Large intestine (tissue), 3 donors: ENCODE results near the gene ADAMTS5. TPM values are rescaled to one million over a fixed set of nuclear protein-coding genes. Genes with fewer than 3 reads are reported as not detected.

Experiments
- DNase-seq, 2 donors: peaks; one replicate each; pipeline versions ENCODE4 v3.0.0 to v3.0.0-alpha.2; 2013
- H3K27ac ChIP-seq: one replicate; pipeline ENCODE4 v1.5.1; 2013; ENCODE audit warnings: low read length
- H3K27me3 ChIP-seq: 2 replicates; pipeline ENCODE4 v1.6.1; 2013; ENCODE audit warnings: low read length; ENCODE audit not compliant: control insufficient read depth, insufficient read depth
- H3K36me3 ChIP-seq: 2 replicates; pipeline ENCODE4 v1.6.1; 2013; ENCODE audit warnings: low read length; ENCODE audit not compliant: control insufficient read depth, insufficient read depth
- H3K4me1 ChIP-seq: one replicate; pipeline ENCODE4 v1.6.1; 2013; ENCODE audit warnings: low read length; ENCODE audit not compliant: control insufficient read depth, insufficient read depth
- H3K4me3 ChIP-seq: one replicate; pipeline ENCODE4 v1.5.1; 2013; ENCODE audit warnings: low read length
- H3K9me3 ChIP-seq: one replicate; pipeline ENCODE4 v1.6.1; 2013; ENCODE audit warnings: mild to moderate bottlenecking, low read depth, low read length, moderate library complexity; ENCODE audit not compliant: control insufficient read depth
- WGBS: methylation state at CpG from one replicate; pipeline ENCODE4 v1.1.5; 2013; ENCODE audit warnings: low lambda C conversion rate; ENCODE audit not compliant: insufficient coverage; 5-methylcytosine and 5-hydroxymethylcytosine counted together
- polyA plus RNA-seq: library from polyadenylated mRNA; unstranded; fragments of 120-200 nt; gene quantifications from one replicate; pipeline ENCODE4 v1.2.1, GENCODE V29; 2013

ADAMTS5 gene
- polyA plus RNA-seq, 1 donor, result 7.8 TPM

GRCh38 chr21:26965907-26966581 lies 844 bp downstream of the ADAMTS5 start:
- H3K36me3 ChIP-seq, result no peaks in the 10 kb centered on the region
- DNase-seq, result peak in 1 of 2 donors; percentile 33
- H3K27me3 ChIP-seq, result peaks cover 43% of the 10 kb centered on the region
- H3K4me1 ChIP-seq, result no peaks in the 10 kb centered on the region
- H3K9me3 ChIP-seq, result peaks cover 6% of the 10 kb centered on the region
- peak overlapping the region; percentile 52 for H3K4me3 ChIP-seq
- peak overlapping the region; percentile 77 for H3K27ac ChIP-seq
- WGBS, result no CpG with 5 or more reads among the region's 66 CpGs

GRCh38 chr21:26965040-26965906 lies 1.6 kb downstream of the ADAMTS5 start:
- no peaks in the 10 kb centered on the region for H3K36me3 ChIP-seq
- H3K4me1 ChIP-seq, result no peaks in the 10 kb centered on the region
- H3K27ac ChIP-seq, result peak overlapping the region; percentile 77
- peaks cover 43% of the 10 kb centered on the region for H3K27me3 ChIP-seq
- H3K4me3 ChIP-seq, result peak overlapping the region; percentile 52
- H3K9me3 ChIP-seq, result peaks cover 6% of the 10 kb centered on the region
- no CpG with 5 or more reads among the region's 58 CpGs for WGBS
- peak in 1 of 2 donors; percentile 36 for DNase-seq

GRCh38 chr21:26964170-26964778 lies 2.6 kb downstream of the ADAMTS5 start:
- no peaks in the 10 kb centered on the region for H3K4me1 ChIP-seq
- H3K9me3 ChIP-seq, result peaks cover 6% of the 10 kb centered on the region
- no peaks in the 10 kb centered on the region for H3K36me3 ChIP-seq
- peak in 1 of 2 donors; percentile 46 for DNase-seq
- H3K4me3 ChIP-seq, result peak overlapping the region; percentile 52
- peaks cover 43% of the 10 kb centered on the region for H3K27me3 ChIP-seq
- 92% methylated on average over 2 of the region's 14 CpGs for WGBS
- peak overlapping the region; percentile 77 for H3K27ac ChIP-seq

- no peak for DNase-seq
- peaks cover 35% of the 10 kb centered on the region for H3K27me3 ChIP-seq
- H3K27ac ChIP-seq, result no peak overlapping the region
- no CpG with 5 or more reads among the region's 3 CpGs for WGBS
- no peaks in the 10 kb centered on the region for H3K4me1 ChIP-seq
- no peak overlapping the region for H3K4me3 ChIP-seq
- peaks cover 6% of the 10 kb centered on the region for H3K9me3 ChIP-seq
- H3K36me3 ChIP-seq, result no peaks in the 10 kb centered on the region
Observed at GRCh38 chr21:26962621-26963181, 4.2 kb downstream of the ADAMTS5 start.

GRCh38 chr21:26961698-26962097 lies 5.2 kb downstream of the ADAMTS5 start:
- no peak overlapping the region for H3K4me3 ChIP-seq
- H3K4me1 ChIP-seq, result no peaks in the 10 kb centered on the region
- H3K27me3 ChIP-seq, result peaks cover 25% of the 10 kb centered on the region
- H3K9me3 ChIP-seq, result peaks cover 6% of the 10 kb centered on the region
- no peak overlapping the region for H3K27ac ChIP-seq
- WGBS, result 29% methylated on average over 1 of the region's 4 CpGs
- H3K36me3 ChIP-seq, result no peaks in the 10 kb centered on the region
- no peak for DNase-seq

- Histone ChIP-seq H3K4me3 (no peak overlapping the region), H3K36me3 (no peaks in the 10 kb centered on the region), H3K27ac (no peak overlapping the region), H3K9me3 (no peaks in the 10 kb centered on the region), H3K27me3 (peaks cover 3% of the 10 kb centered on the region), H3K4me1 (no peaks in the 10 kb centered on the region)
- WGBS, result 100% methylated on average over 1 of the region's 2 CpGs
- DNase-seq, result no peak
Observed at GRCh38 chr21:26958788-26959187, 8.1 kb downstream of the ADAMTS5 start.

- 100% methylated on average over 2 of the region's 3 CpGs for WGBS
- H3K4me1 ChIP-seq, result no peaks in the 10 kb centered on the region
- H3K27me3 ChIP-seq, result no peaks in the 10 kb centered on the region
- no peak for DNase-seq
- H3K4me3 ChIP-seq, result no peak overlapping the region
- no peaks in the 10 kb centered on the region for H3K36me3 ChIP-seq
- no peaks in the 10 kb centered on the region for H3K9me3 ChIP-seq
- H3K27ac ChIP-seq, result no peak overlapping the region
Observed at GRCh38 chr21:26956813-26957212, 10.1 kb downstream of the ADAMTS5 start.

GRCh38 chr21:26956216-26956615 lies 10.7 kb downstream of the ADAMTS5 start:
- no peak overlapping the region for H3K27ac ChIP-seq
- no peaks in the 10 kb centered on the region for H3K9me3 ChIP-seq
- no peaks in the 10 kb centered on the region for H3K4me1 ChIP-seq
- H3K4me3 ChIP-seq, result no peak overlapping the region
- DNase-seq, result no peak
- no peaks in the 10 kb centered on the region for H3K27me3 ChIP-seq
- H3K36me3 ChIP-seq, result no peaks in the 10 kb centered on the region

GRCh38 chr21:26954662-26955121 lies 12.2 kb downstream of the ADAMTS5 start:
- no peaks in the 10 kb centered on the region for H3K27me3 ChIP-seq
- no peaks in the 10 kb centered on the region for H3K9me3 ChIP-seq
- no peak overlapping the region for H3K4me3 ChIP-seq
- no peaks in the 10 kb centered on the region for H3K36me3 ChIP-seq
- H3K27ac ChIP-seq, result no peak overlapping the region
- H3K4me1 ChIP-seq, result no peaks in the 10 kb centered on the region
- no CpG with 5 or more reads among the region's 9 CpGs for WGBS
- no peak for DNase-seq

- WGBS, result no CpG with 5 or more reads among the region's 9 CpGs
- H3K27me3 ChIP-seq, result no peaks in the 10 kb centered on the region
- H3K4me3 ChIP-seq, result no peak overlapping the region
- H3K9me3 ChIP-seq, result no peaks in the 10 kb centered on the region
- H3K27ac ChIP-seq, result no peak overlapping the region
- no peaks in the 10 kb centered on the region for H3K36me3 ChIP-seq
- no peaks in the 10 kb centered on the region for H3K4me1 ChIP-seq
- no peak for DNase-seq
Observed at GRCh38 chr21:26952374-26953066, 14.4 kb downstream of the ADAMTS5 start.
